ENCODE data around the gene PAPPA2.

- TF ChIP-seq, protein P1, sequence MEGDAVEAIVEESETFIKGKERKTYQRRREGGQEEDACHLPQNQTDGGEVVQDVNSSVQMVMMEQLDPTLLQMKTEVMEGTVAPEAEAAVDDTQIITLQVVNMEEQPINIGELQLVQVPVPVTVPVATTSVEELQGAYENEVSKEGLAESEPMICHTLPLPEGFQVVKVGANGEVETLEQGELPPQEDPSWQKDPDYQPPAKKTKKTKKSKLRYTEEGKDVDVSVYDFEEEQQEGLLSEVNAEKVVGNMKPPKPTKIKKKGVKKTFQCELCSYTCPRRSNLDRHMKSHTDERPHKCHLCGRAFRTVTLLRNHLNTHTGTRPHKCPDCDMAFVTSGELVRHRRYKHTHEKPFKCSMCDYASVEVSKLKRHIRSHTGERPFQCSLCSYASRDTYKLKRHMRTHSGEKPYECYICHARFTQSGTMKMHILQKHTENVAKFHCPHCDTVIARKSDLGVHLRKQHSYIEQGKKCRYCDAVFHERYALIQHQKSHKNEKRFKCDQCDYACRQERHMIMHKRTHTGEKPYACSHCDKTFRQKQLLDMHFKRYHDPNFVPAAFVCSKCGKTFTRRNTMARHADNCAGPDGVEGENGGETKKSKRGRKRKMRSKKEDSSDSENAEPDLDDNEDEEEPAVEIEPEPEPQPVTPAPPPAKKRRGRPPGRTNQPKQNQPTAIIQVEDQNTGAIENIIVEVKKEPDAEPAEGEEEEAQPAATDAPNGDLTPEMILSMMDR (conservative IDR thresholded peaks at IDR 0.05; ENCODE audit: low read depth, low read length), result no peak
- no peak for TF ChIP-seq EZH2 (IDR thresholded peaks at IDR 0.05; ENCODE audit: borderline replicate concordance, low read depth, low read length, poor library complexity, severe bottlenecking)
These were observed 73.6 kb downstream of the PAPPA2 start for GRCh38 chr1:176536588-176536987.
